Measurements from ENCODE around the gene ATP13A2. TPM values are rescaled to one million over a fixed set of nuclear protein-coding genes. Genes with fewer than 3 reads are reported as not detected.

Gene ATP13A2
- total RNA-seq, 4 donors from 2014 or later: 42.7 to 62.0 (median 47.3) TPM

- Histone ChIP-seq H3K4me1 (peaks cover 15% of the 10 kb centered on the region), H3K27me3 (no peaks in the 10 kb centered on the region), H3K9me3 (no peaks in the 10 kb centered on the region), H3K4me3 (no peak overlapping the region), H3K36me3 (peaks cover 50% of the 10 kb centered on the region), H3K27ac (no peak overlapping the region)
- 79% methylated on average over 5 of the region's 5 CpGs for WGBS
- no peak for TF ChIP-seq EP300 (IDR thresholded peaks at IDR 0.05)
- no peak for TF ChIP-seq POLR2A (IDR thresholded peaks at IDR 0.05)
- TF ChIP-seq POLR2AphosphoS5 (IDR thresholded peaks at IDR 0.05): no peak
- no peak for TF ChIP-seq CTCF (IDR thresholded peaks at IDR 0.05)
- DNase-seq (ENCODE audit: low spot score in 2 of 2): no peak
These were observed 31.9 kb upstream of the ATP13A2 start for GRCh38 chr1:17043676-17044075.

GRCh38 chr1:17040135-17040534 is 28.4 kb upstream of the ATP13A2 start:
- no peaks in the 10 kb centered on the region for H3K9me3 ChIP-seq
- H3K36me3 ChIP-seq: peaks cover 63% of the 10 kb centered on the region
- no peaks in the 10 kb centered on the region for H3K27me3 ChIP-seq
- 75% methylated on average over 1 of the region's 1 CpG for WGBS
- H3K4me3 ChIP-seq: no peak overlapping the region
- DNase-seq (ENCODE audit: low spot score in 2 of 2): no peak
- peaks cover 6% of the 10 kb centered on the region for H3K4me1 ChIP-seq
- H3K27ac ChIP-seq: no peak overlapping the region
- TF ChIP-seq CTCF (IDR thresholded peaks at IDR 0.05) (no peak), POLR2AphosphoS5 (IDR thresholded peaks at IDR 0.05) (no peak), EP300 (IDR thresholded peaks at IDR 0.05) (no peak), POLR2A (IDR thresholded peaks at IDR 0.05) (no peak)

DNA sequence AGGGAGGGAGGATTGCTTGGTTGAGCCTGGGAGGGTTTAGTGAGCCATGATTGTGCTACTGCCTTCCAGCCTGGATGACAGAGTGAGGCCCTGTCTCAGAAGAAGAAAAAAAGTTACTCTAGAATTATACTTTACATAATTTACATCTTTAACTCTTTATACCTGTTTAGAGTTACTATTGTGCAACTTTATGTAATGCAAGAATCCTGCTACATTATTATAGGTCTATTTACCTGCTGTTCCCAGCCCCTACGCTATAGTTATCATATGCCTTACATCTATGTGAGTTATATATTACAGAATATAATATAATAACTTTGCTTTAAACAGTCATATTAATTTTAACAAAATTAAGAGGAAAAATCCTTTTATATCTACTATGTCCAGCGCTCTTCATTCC is 27.8 kb upstream of the ATP13A2 start:
- Histone ChIP-seq H3K4me1 (no peaks in the 10 kb centered on the region), H3K27ac (no peak overlapping the region), H3K36me3 (peaks cover 62% of the 10 kb centered on the region), H3K4me3 (no peak overlapping the region), H3K9me3 (no peaks in the 10 kb centered on the region), H3K27me3 (no peaks in the 10 kb centered on the region)
- DNase-seq (ENCODE audit: low spot score in 2 of 2): no peak
- no peak for TF ChIP-seq EP300 (IDR thresholded peaks at IDR 0.05)
- no peak for TF ChIP-seq POLR2A (IDR thresholded peaks at IDR 0.05)
- no peak for TF ChIP-seq POLR2AphosphoS5 (IDR thresholded peaks at IDR 0.05)
- no peak for TF ChIP-seq CTCF (IDR thresholded peaks at IDR 0.05)
- WGBS: 100% methylated on average over 2 of the region's 2 CpGs

DNA sequence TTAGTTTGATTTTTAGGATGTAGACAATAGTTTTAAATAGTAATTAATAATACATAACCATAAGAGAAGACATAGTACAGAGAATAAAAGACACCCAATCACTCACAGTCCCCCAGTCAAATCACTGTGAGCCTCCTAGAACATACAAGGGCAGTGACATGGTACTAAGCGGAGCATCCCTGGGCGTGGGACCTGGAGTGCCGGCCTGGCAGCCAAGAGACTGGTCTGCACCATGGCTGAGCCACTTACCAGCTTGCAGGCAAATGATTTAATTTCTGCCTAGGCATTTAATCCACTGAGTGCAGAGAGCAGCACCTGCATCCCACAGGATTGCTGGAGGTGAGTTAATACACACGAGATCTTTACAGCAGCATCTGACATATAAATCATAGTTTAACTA is 21.8 kb upstream of the ATP13A2 start:
- no peak overlapping the region for H3K4me3 ChIP-seq
- H3K36me3 ChIP-seq: peaks cover 53% of the 10 kb centered on the region
- 82% methylated on average over 4 of the region's 4 CpGs for WGBS
- DNase-seq (ENCODE audit: low spot score in 2 of 2): no peak
- TF ChIP-seq EP300 (IDR thresholded peaks at IDR 0.05) (no peak), POLR2AphosphoS5 (IDR thresholded peaks at IDR 0.05) (no peak), CTCF (IDR thresholded peaks at IDR 0.05) (no peak), POLR2A (IDR thresholded peaks at IDR 0.05) (no peak)
- H3K27ac ChIP-seq: no peak overlapping the region
- no peaks in the 10 kb centered on the region for H3K9me3 ChIP-seq
- no peaks in the 10 kb centered on the region for H3K4me1 ChIP-seq
- H3K27me3 ChIP-seq: no peaks in the 10 kb centered on the region

DNA sequence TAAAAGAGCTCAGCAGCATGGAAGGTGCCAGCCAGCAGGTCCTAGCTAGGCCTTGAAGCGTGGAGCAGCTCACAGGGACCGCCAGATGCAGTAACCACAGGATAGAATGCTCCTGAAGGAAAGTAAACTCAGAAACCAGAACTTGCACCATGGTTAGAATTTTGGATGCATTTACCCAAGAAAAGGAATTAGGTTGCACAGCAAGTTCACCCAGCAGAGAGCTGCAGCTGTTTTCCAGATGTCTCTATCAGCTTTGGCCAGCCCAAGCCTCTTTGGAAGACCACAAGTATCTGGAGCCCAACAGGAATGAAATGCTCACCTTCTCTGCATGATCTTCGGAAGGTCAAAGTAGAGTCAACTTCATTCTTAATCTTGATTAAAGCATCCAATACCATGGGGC is 21.0 kb upstream of the ATP13A2 start:
- Histone ChIP-seq H3K4me3 (no peak overlapping the region), H3K36me3 (peaks cover 52% of the 10 kb centered on the region), H3K27me3 (no peaks in the 10 kb centered on the region), H3K9me3 (no peaks in the 10 kb centered on the region), H3K27ac (no peak overlapping the region), H3K4me1 (peaks cover 5% of the 10 kb centered on the region)
- no peak for DNase-seq (ENCODE audit: low spot score in 2 of 2)
- 73% methylated on average over 3 of the region's 3 CpGs for WGBS
- TF ChIP-seq EP300 (IDR thresholded peaks at IDR 0.05) (no peak), CTCF (IDR thresholded peaks at IDR 0.05) (no peak), POLR2A (IDR thresholded peaks at IDR 0.05) (no peak), POLR2AphosphoS5 (IDR thresholded peaks at IDR 0.05) (no peak)
